ENCODE results near the gene PIAS2. TPM values are rescaled to one million over a fixed set of nuclear protein-coding genes. Genes with fewer than 3 reads are reported as not detected.

The PIAS2 gene
- total RNA-seq, 2 donors from 2014 or later: 16.3 to 35.2 TPM

DNA sequence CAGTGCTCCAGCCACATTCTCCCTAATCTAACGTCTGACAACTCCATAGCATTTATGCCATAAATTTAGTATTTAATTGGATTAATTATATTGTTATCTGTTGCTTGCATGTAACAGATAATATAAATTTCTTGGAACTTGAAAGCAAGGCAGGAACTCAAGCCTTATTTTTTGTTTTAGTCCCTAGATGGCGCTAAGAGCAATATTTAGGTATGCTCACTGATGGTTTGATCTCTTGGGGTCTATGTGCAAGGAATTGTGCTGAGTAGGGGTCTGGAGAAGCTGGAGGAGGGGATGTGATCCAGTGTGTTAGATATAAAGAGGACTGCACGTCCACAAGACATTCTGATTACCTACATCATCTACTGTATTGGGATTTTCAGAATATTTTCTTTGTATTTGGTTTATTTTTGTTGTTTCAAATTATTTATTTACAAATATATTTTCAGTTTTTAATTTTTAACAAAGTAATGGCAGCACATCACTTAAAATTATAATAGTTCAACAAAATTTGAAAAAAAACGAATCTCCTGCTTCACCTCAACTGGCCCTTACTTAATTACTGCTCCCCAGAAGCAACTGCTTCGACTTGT is 32.9 kb upstream of the PIAS2 start:
- Histone ChIP-seq H3K27me3 (replicated peaks; ENCODE audit: insufficient read depth) (no peaks in the 10 kb centered on the region), H3K4me3 (no peak overlapping the region), H3K36me3 (no peaks in the 10 kb centered on the region), H3K27ac (no peak overlapping the region), H3K4me1 (replicated peaks) (no peaks in the 10 kb centered on the region), H3K9me3 (no peaks in the 10 kb centered on the region)
- TF ChIP-seq POLR2A (IDR thresholded peaks at IDR 0.05) (no peak), POLR2AphosphoS5 (IDR thresholded peaks at IDR 0.05) (no peak)
- TF ChIP-seq, protein P1, sequence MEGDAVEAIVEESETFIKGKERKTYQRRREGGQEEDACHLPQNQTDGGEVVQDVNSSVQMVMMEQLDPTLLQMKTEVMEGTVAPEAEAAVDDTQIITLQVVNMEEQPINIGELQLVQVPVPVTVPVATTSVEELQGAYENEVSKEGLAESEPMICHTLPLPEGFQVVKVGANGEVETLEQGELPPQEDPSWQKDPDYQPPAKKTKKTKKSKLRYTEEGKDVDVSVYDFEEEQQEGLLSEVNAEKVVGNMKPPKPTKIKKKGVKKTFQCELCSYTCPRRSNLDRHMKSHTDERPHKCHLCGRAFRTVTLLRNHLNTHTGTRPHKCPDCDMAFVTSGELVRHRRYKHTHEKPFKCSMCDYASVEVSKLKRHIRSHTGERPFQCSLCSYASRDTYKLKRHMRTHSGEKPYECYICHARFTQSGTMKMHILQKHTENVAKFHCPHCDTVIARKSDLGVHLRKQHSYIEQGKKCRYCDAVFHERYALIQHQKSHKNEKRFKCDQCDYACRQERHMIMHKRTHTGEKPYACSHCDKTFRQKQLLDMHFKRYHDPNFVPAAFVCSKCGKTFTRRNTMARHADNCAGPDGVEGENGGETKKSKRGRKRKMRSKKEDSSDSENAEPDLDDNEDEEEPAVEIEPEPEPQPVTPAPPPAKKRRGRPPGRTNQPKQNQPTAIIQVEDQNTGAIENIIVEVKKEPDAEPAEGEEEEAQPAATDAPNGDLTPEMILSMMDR (IDR thresholded peaks at IDR 0.05): no peak
- intact Hi-C loops (cut with DNase I): no loop called here
- WGBS: 73% methylated on average over 5 of the region's 5 CpGs
- no peak for DNase-seq (ENCODE audit: low spot score)

DNA sequence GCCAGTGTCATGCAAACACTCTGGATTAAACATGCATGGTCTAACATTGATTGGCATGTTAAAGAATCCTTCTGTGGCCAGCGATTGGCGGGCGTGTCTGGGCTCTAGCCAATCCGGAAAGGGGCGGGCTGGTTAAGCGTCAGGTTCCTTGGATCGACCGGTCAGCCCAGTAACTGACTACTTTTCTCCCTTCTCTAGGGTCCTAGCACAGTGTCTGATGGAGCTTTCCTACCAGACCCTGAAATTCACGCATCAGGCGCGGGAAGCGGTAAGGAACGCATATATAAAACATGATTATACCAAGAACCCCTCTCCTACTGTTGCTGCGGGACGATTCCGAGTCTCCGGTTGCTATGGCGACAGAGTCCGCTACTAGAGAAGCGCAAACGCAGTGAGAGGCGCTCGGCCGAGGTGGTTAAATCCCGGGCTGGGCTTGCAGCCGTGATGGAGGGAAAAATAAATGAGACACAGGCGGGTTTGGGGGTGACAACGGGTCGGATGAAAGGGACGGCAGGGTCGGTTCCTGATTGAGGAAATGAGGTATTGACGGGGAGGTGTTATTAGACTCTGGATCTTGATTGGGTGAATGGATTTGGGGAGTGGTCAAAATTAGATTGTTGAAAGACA is 29.5 kb upstream of the PIAS2 start:
- no peak for TF ChIP-seq POLR2A (IDR thresholded peaks at IDR 0.05)
- TF ChIP-seq, protein P1 (IDR thresholded peaks at IDR 0.05): no peak
- TF ChIP-seq POLR2AphosphoS5 (IDR thresholded peaks at IDR 0.05): no peak
- Histone ChIP-seq H3K4me3 (peak overlapping the region; percentile 11 to 29), H3K9me3 (no peaks in the 10 kb centered on the region), H3K36me3 (no peaks in the 10 kb centered on the region), H3K4me1 (replicated peaks) (no peaks in the 10 kb centered on the region), H3K27me3 (replicated peaks; ENCODE audit: insufficient read depth) (no peaks in the 10 kb centered on the region), H3K27ac (no peak overlapping the region)
- DNase-seq (ENCODE audit: low spot score): peak; percentile 28
- intact Hi-C loops (cut with DNase I): no loop called here
- 8% methylated on average over 32 of the region's 32 CpGs for WGBS

DNA sequence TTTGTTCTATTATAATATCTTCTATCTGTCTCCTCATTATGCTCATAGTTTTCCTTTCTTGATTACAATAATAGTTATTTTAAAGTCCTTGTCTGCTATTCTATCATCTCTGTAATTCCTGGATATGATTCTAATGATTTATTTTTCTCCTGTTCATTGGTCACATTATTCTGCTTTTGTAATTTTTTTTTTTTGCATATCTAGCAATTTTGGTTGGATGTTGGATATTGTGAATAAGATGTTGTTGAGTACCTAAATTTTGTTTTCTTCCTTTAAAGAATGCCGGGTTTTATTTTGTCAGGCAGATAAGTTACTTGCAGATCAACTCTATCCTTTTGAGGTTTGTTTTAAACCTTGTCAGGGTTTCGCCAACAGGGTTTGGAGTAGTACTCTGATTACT is 25.3 kb upstream of the PIAS2 start:
- H3K27ac ChIP-seq: no peak overlapping the region
- no peaks in the 10 kb centered on the region for H3K27me3 ChIP-seq (replicated peaks; ENCODE audit: insufficient read depth)
- no peaks in the 10 kb centered on the region for H3K9me3 ChIP-seq
- TF ChIP-seq, protein P1 (IDR thresholded peaks at IDR 0.05): no peak
- TF ChIP-seq POLR2A (IDR thresholded peaks at IDR 0.05) (no peak), POLR2AphosphoS5 (IDR thresholded peaks at IDR 0.05) (no peak)
- WGBS: 95% methylated on average over 2 of the region's 2 CpGs
- H3K4me1 ChIP-seq (replicated peaks): no peaks in the 10 kb centered on the region
- no peaks in the 10 kb centered on the region for H3K36me3 ChIP-seq
- H3K4me3 ChIP-seq: no peak overlapping the region
- intact Hi-C loops (cut with DNase I): no loop called here
- no peak for DNase-seq (ENCODE audit: low spot score)

DNA sequence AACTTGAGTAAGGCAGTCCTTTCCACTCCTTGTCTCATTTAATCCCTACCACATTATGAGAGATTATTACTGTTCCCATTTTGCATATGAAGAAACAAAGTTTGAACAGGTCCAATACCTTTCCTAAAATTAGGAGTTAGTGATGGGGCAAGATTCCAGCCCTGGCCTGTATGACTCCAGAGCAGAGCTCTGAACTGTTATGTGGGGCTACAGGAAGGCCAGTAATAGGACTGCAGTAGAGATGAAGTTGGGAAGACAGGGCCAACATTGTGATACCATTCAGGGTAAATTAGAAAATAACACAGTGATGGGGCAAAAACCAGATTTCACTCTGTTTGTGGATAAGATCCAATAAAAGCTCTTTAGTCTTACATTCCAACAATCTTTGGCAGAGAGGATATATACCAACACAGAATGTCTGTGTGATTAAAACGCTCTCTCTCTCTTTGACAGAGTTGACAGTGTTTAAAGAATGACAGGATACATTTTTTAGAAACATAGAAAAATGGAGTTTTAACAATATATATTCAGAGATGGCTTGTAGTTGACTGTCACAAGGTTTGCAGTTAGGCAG is 22.8 kb upstream of the PIAS2 start:
- DNase-seq (ENCODE audit: low spot score): no peak
- WGBS: 35% methylated on average over 1 of the region's 1 CpG
- no peak overlapping the region for H3K27ac ChIP-seq
- no peaks in the 10 kb centered on the region for H3K9me3 ChIP-seq
- no peaks in the 10 kb centered on the region for H3K27me3 ChIP-seq (replicated peaks; ENCODE audit: insufficient read depth)
- intact Hi-C loops (cut with DNase I): no loop called here
- no peak overlapping the region for H3K4me3 ChIP-seq
- H3K36me3 ChIP-seq: no peaks in the 10 kb centered on the region
- no peaks in the 10 kb centered on the region for H3K4me1 ChIP-seq (replicated peaks)
- TF ChIP-seq, protein P1 (IDR thresholded peaks at IDR 0.05): no peak
- TF ChIP-seq POLR2A (IDR thresholded peaks at IDR 0.05) (no peak), POLR2AphosphoS5 (IDR thresholded peaks at IDR 0.05) (no peak)
